ENCODE measurements around the gene MGAT5.

GRCh38 chr2:134232461-134232860 lies 21.4 kb upstream of the MGAT5 start:
- no peak for TF ChIP-seq CTCF (IDR thresholded peaks at IDR 0.05)
- TF ChIP-seq POLR2A (IDR thresholded peaks at IDR 0.05): no peak
